ENCODE measurements around the gene RIMS4.

RIMS4 gene

DNA sequence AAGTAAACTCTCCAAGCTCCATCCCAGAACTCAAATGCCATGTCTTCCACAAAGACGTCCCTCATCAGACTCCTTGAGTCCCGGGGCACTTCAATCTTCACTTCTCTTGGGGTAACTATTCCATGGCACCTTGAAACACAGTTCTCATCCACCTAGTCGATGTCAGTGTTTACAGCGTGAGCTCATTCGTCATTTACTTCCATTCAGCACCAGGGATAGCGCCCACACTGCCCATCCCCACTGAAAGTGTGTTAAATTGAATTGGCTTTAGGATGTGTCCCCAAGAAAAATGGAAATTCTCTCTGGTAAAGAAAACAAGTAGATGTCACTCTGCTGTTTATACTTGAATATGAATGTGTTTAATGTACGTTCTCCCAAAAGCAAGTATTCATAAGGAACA is 33.4 kb downstream of the RIMS4 start:
- no peaks in the 10 kb centered on the region for H3K36me3 ChIP-seq (ENCODE audit: insufficient read depth, low read length)
- no peak overlapping the region for H2AFZ ChIP-seq (ENCODE audit: low read length, unreplicated experiment)
- H3K4me3 ChIP-seq (ENCODE audit: low read depth, low read length) = no peak overlapping the region
- no peaks in the 10 kb centered on the region for H3K4me1 ChIP-seq (ENCODE audit: control insufficient read depth, insufficient read depth, low read length, unreplicated experiment)
- H3K79me2 ChIP-seq (ENCODE audit: control insufficient read depth, insufficient read depth, low read length, unreplicated experiment) = no peaks in the 10 kb centered on the region
- H3K27ac ChIP-seq (ENCODE audit: low read depth, low read length) = no peak overlapping the region
- peaks cover 73% of the 10 kb centered on the region for H3K27me3 ChIP-seq (ENCODE audit: insufficient read depth, low read length)

DNA sequence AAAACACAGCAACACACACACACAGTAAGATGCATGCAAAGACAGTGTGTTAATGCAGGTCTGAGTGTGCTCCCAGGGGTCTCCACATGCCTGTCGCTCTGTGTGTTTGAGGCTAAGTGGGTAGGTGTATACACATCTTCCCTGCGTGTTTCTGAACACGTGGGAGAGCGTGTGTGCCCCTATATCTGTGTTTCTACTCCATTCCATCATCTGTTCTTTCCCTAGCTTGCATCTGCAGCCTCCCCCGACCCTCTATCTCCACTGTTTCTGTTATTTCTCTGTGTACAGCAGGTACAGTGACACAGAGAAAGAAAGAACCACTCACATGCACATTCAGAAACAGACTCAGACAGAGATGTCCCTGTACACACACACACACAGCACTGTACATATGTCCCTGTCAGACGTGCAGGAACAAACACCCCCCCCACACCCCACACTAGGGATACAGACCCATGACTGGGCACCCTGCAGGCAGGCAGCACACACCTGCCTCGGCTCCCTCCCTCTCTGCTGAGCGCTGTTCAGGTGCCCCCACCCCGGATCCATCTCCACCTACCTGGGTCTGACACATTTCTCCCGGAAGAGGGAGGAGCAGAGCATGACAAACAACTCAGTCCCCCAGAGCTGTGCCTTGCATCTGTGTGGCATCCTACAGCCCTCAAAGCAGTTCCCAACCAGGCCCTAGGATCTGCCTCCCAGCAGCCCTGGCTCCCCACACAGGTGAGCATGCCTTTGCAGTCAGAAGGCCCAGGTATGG is 37.1 kb downstream of the RIMS4 start:
- Histone ChIP-seq H3K27ac (ENCODE audit: low read depth, low read length) (no peak overlapping the region), H3K4me3 (ENCODE audit: low read depth, low read length) (no peak overlapping the region), H3K4me1 (ENCODE audit: control insufficient read depth, insufficient read depth, low read length, unreplicated experiment) (no peaks in the 10 kb centered on the region), H3K27me3 (ENCODE audit: insufficient read depth, low read length) (peaks cover 89% of the 10 kb centered on the region), H2AFZ (ENCODE audit: low read length, unreplicated experiment) (no peak overlapping the region), H3K79me2 (ENCODE audit: control insufficient read depth, insufficient read depth, low read length, unreplicated experiment) (no peaks in the 10 kb centered on the region), H3K36me3 (ENCODE audit: insufficient read depth, low read length) (no peaks in the 10 kb centered on the region)

DNA sequence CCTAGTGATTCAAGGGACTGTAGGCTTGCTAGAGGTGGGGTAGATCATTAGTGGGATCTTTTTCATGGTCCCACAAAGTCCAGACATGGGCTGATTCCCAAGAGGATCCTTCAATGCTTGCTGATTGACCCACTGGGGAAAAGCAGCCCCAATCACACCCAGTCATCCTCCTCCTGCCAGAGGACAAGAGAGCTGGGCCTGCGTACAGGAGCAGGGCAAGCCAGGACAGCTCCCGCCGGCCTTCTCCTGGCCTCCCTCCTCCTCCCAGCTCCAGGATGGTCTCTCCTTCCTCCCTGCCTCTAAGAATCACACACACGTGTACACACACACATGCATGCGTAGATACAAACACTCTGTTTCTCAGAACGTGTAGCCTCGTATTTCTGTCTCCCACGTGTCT is 37.7 kb downstream of the RIMS4 start:
- H3K4me3 ChIP-seq (ENCODE audit: low read depth, low read length) = no peak overlapping the region
- no peaks in the 10 kb centered on the region for H3K36me3 ChIP-seq (ENCODE audit: insufficient read depth, low read length)
- no peak overlapping the region for H2AFZ ChIP-seq (ENCODE audit: low read length, unreplicated experiment)
- no peaks in the 10 kb centered on the region for H3K4me1 ChIP-seq (ENCODE audit: control insufficient read depth, insufficient read depth, low read length, unreplicated experiment)
- H3K27me3 ChIP-seq (ENCODE audit: insufficient read depth, low read length) = peaks cover 95% of the 10 kb centered on the region
- H3K27ac ChIP-seq (ENCODE audit: low read depth, low read length) = no peak overlapping the region
- H3K79me2 ChIP-seq (ENCODE audit: control insufficient read depth, insufficient read depth, low read length, unreplicated experiment) = no peaks in the 10 kb centered on the region

DNA sequence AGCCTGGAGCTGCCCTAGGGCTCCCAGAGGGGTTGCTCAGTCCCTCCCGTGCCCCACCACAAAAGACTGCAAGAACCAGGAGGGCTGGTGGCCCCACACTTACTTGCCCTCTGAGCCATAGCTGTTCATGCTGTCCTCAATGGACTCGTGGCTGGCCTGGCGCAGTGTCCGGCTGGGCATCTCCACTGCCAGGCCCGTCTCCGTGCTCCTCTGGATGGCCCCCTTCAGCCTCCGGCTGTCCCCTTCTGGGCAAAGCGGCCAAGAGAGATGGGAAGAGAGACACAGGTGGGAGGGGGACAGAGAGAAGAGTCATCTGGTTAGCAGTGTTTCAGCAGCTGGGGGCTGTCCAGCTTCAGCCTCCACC is 39.2 kb downstream of the RIMS4 start:
- Histone ChIP-seq H3K79me2 (ENCODE audit: control insufficient read depth, insufficient read depth, low read length, unreplicated experiment) (no peaks in the 10 kb centered on the region), H3K4me1 (ENCODE audit: control insufficient read depth, insufficient read depth, low read length, unreplicated experiment) (no peaks in the 10 kb centered on the region), H2AFZ (ENCODE audit: low read length, unreplicated experiment) (no peak overlapping the region), H3K27me3 (ENCODE audit: insufficient read depth, low read length) (peaks cover 97% of the 10 kb centered on the region), H3K36me3 (ENCODE audit: insufficient read depth, low read length) (no peaks in the 10 kb centered on the region), H3K4me3 (ENCODE audit: low read depth, low read length) (no peak overlapping the region), H3K27ac (ENCODE audit: low read depth, low read length) (no peak overlapping the region)

DNA sequence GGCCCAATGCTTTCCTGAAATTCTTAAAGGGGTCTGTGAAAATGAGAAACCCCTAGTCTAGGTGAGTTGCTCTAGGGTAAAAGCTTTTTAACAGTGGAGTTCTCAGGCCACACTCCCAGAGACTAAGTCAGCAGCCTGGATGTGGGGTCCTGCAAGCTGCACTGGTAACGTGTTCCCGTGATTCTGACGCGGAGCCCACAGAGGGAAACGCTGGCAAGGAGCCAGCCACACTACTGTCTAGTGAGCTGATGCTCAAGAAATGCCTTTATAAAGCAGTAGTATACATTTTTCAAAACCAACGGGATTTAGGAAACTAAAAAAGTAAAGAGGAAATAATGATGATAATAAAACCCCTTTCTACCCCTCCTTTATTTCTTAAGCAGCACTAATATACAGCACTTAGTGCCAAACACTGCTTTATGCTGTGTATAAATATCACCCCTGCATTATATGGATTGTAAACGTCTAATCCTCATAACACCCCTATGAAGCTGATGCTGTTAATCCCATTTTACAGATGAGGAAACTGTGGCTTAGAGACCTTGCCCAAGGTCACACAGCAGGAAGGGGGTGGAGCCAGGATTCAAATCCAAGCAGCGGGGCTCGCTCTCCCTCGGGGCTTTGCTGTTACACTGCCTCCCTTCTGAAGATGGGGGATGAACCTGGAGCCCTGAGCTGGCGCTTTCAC is 39.7 kb downstream of the RIMS4 start:
- Histone ChIP-seq H3K27me3 (ENCODE audit: insufficient read depth, low read length) (peaks cover 93% of the 10 kb centered on the region), H3K4me1 (ENCODE audit: control insufficient read depth, insufficient read depth, low read length, unreplicated experiment) (no peaks in the 10 kb centered on the region), H3K27ac (ENCODE audit: low read depth, low read length) (no peak overlapping the region), H3K79me2 (ENCODE audit: control insufficient read depth, insufficient read depth, low read length, unreplicated experiment) (no peaks in the 10 kb centered on the region), H3K4me3 (ENCODE audit: low read depth, low read length) (no peak overlapping the region), H3K36me3 (ENCODE audit: insufficient read depth, low read length) (no peaks in the 10 kb centered on the region), H2AFZ (ENCODE audit: low read length, unreplicated experiment) (no peak overlapping the region)

DNA sequence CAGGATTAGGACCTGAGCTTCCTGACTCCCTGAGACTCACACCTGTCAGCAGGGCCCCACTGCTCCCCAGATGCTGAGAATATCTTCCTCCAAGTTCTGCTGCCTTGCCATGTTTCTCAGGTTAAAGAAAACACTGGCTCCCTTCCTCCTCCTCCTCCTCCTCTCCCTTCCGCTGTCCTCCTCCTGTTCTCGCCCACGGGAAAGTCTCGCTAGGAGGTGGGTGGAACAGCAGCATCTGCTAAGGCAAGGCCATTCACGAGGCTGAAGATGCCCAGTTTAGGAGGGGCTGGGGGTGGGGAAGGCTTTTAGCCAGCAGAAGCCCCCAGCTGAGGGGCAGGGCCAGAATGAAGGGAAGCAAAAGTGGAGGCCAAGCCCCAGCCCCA is 40.9 kb downstream of the RIMS4 start:
- no peak overlapping the region for H2AFZ ChIP-seq (ENCODE audit: low read length, unreplicated experiment)
- H3K27me3 ChIP-seq (ENCODE audit: insufficient read depth, low read length) = peaks cover 92% of the 10 kb centered on the region
- no peaks in the 10 kb centered on the region for H3K79me2 ChIP-seq (ENCODE audit: control insufficient read depth, insufficient read depth, low read length, unreplicated experiment)
- H3K27ac ChIP-seq (ENCODE audit: low read depth, low read length) = no peak overlapping the region
- no peaks in the 10 kb centered on the region for H3K36me3 ChIP-seq (ENCODE audit: insufficient read depth, low read length)
- H3K4me1 ChIP-seq (ENCODE audit: control insufficient read depth, insufficient read depth, low read length, unreplicated experiment) = no peaks in the 10 kb centered on the region
- no peak overlapping the region for H3K4me3 ChIP-seq (ENCODE audit: low read depth, low read length)

DNA sequence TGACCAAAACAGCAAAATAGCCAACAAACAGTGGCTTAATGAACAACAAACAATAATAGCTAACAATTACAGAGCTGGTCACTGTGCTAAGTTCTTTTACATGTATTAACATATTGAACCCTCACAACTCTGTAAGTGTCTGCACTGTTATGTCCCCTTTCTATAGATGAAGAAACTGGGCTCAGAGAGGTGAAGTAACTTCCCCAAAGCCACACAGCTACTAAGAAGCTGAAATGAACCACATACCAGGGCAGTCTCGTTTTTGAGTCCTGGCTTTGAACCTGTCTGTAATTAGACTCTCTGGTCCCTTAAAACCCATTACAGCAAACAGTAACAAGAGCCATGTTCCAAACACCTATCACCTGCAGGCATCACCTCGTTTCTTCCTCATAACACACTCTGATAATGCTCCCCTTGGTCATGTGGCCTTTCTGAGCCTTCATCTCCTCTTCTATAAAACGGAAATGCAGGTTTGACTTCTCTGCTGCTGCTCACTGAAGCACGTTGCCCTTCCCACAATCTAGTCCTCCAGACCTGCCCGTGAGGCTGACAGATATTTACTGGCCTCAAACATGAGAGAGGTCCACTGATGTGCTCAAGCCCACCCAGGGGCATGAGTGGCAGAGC is 41.4 kb downstream of the RIMS4 start:
- no peaks in the 10 kb centered on the region for H3K79me2 ChIP-seq (ENCODE audit: control insufficient read depth, insufficient read depth, low read length, unreplicated experiment)
- no peaks in the 10 kb centered on the region for H3K4me1 ChIP-seq (ENCODE audit: control insufficient read depth, insufficient read depth, low read length, unreplicated experiment)
- no peaks in the 10 kb centered on the region for H3K36me3 ChIP-seq (ENCODE audit: insufficient read depth, low read length)
- H3K4me3 ChIP-seq (ENCODE audit: low read depth, low read length) = no peak overlapping the region
- H3K27me3 ChIP-seq (ENCODE audit: insufficient read depth, low read length) = peaks cover 92% of the 10 kb centered on the region
- H2AFZ ChIP-seq (ENCODE audit: low read length, unreplicated experiment) = no peak overlapping the region
- no peak overlapping the region for H3K27ac ChIP-seq (ENCODE audit: low read depth, low read length)

DNA sequence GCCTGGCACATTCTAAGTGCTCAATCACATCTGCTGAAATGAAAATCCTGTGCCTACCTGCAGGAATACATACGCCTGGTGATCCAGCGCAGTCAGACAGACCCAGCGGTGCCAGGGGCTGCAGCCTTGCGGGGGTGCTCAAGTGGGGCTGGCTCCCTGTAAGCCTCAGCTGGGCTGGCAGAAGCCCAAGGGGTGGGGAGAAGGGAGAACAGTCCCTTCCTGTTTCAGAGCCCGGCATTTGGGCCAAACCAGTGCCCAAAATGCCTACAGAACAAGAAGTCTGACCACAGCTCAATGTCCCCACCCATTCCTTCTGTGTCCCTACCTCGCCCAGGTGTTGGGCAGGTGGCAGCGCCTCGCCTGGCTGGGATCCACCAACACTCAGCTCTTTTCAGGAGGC is 42.1 kb downstream of the RIMS4 start:
- Histone ChIP-seq H3K4me1 (ENCODE audit: control insufficient read depth, insufficient read depth, low read length, unreplicated experiment) (no peaks in the 10 kb centered on the region), H3K4me3 (ENCODE audit: low read depth, low read length) (no peak overlapping the region), H3K27me3 (ENCODE audit: insufficient read depth, low read length) (peaks cover 91% of the 10 kb centered on the region), H3K36me3 (ENCODE audit: insufficient read depth, low read length) (no peaks in the 10 kb centered on the region), H3K79me2 (ENCODE audit: control insufficient read depth, insufficient read depth, low read length, unreplicated experiment) (no peaks in the 10 kb centered on the region), H3K27ac (ENCODE audit: low read depth, low read length) (no peak overlapping the region), H2AFZ (ENCODE audit: low read length, unreplicated experiment) (no peak overlapping the region)

DNA sequence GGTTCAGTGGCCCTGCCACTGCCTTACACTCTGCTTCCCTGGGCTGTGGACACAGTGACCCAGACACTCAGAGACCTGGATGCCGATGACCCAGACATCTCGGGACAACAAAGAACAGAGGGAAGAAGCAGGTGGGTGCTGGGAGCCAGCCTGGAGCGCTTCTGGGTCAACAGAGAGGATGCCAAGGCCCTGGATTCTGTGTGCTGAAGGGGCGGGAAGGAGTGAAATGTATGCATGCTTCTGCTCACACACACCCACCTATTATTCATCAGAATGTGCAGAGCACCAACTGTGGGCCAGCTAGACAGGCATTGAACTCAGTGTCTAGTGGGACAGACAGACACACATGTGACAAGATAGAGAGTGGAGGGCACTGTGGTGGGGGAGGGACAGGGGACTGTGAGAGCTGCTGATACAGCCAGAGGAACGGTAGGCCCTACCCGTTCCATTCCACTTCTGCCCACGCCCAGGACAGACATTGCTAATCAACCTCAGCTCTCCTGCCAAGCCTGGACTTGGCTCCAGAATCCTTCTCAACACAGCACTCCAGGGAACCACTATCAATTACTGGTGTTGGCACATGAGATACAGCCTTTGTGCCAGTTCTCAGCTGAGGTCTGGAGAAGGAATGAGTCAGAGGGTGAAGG is 44.5 kb downstream of the RIMS4 start:
- H3K27me3 ChIP-seq (ENCODE audit: insufficient read depth, low read length) = peaks cover 75% of the 10 kb centered on the region
- H3K4me1 ChIP-seq (ENCODE audit: control insufficient read depth, insufficient read depth, low read length, unreplicated experiment) = no peaks in the 10 kb centered on the region
- no peak overlapping the region for H3K27ac ChIP-seq (ENCODE audit: low read depth, low read length)
- no peaks in the 10 kb centered on the region for H3K79me2 ChIP-seq (ENCODE audit: control insufficient read depth, insufficient read depth, low read length, unreplicated experiment)
- no peak overlapping the region for H2AFZ ChIP-seq (ENCODE audit: low read length, unreplicated experiment)
- no peaks in the 10 kb centered on the region for H3K36me3 ChIP-seq (ENCODE audit: insufficient read depth, low read length)
- no peak overlapping the region for H3K4me3 ChIP-seq (ENCODE audit: low read depth, low read length)

DNA sequence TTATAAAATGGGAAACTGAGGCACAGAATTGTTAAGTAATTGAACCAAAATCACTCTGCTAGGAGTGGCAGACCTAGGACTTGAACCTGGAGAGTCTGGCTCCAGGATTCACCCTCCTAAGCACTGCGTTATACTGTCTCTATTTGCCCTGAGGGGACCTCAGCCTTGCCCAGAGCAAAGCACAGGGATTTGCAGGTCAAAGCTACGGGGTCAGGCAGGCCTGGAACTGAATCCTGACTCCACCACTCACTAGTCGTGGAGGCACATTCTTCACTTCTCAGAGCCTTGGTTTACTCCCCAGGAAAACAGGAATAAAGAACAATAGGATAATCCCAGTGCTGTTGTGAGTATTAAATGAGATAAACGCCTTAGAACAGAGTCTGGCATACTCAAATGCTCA is 45.3 kb downstream of the RIMS4 start:
- Histone ChIP-seq H3K4me1 (ENCODE audit: control insufficient read depth, insufficient read depth, low read length, unreplicated experiment) (no peaks in the 10 kb centered on the region), H3K27me3 (ENCODE audit: insufficient read depth, low read length) (peaks cover 73% of the 10 kb centered on the region), H3K79me2 (ENCODE audit: control insufficient read depth, insufficient read depth, low read length, unreplicated experiment) (no peaks in the 10 kb centered on the region), H3K36me3 (ENCODE audit: insufficient read depth, low read length) (no peaks in the 10 kb centered on the region), H3K27ac (ENCODE audit: low read depth, low read length) (no peak overlapping the region), H3K4me3 (ENCODE audit: low read depth, low read length) (no peak overlapping the region), H2AFZ (ENCODE audit: low read length, unreplicated experiment) (no peak overlapping the region)
